SJSA1 (cell line): Measurements from ENCODE around the gene PIGQ. TPM values are rescaled to one million over a fixed set of nuclear protein-coding genes. Genes with fewer than 3 reads are reported as not detected.
"Not testable (repeated sequence)": the region's sequence is repeated elsewhere in the genome, so short reads cannot be mapped to it uniquely, and the experiment has no call there.

Source experiments
- DNase-seq, 2 experiments: peaks; one replicate each; pipeline ENCODE4 v3.0.0-alpha.2; 2015 to 2020; ENCODE audit warnings: low spot score in 2 of 2, low read depth in 1 of 2
- H3K27ac ChIP-seq: fragments of 250-450 bp; sonication (Bioruptor Pico); 2 replicates; pipeline ENCODE4 v1.5.1; 2020; ENCODE audit warnings: mild to moderate bottlenecking, moderate library complexity
- H3K27me3 ChIP-seq: fragments of 250-450 bp; sonication (Bioruptor Pico); replicated peaks from 2 replicates; pipeline ENCODE4 v1.5.1; 2020; ENCODE audit warnings: mild to moderate bottlenecking, moderate library complexity
- H3K36me3 ChIP-seq: fragments of 250-450 bp; sonication (Bioruptor Pico); 2 replicates; pipeline ENCODE4 v1.5.1; 2020; ENCODE audit warnings: mild to moderate bottlenecking
- H3K4me1 ChIP-seq: fragments of 250-450 bp; sonication (Bioruptor Pico); replicated peaks from 2 replicates; pipeline ENCODE4 v1.6.1; 2021; ENCODE audit warnings: mild to moderate bottlenecking
- H3K4me3 ChIP-seq: fragments of 250-450 bp; sonication (Bioruptor Pico); 2 replicates; pipeline ENCODE4 v1.5.1; 2020; ENCODE audit warnings: mild to moderate bottlenecking
- H3K9me3 ChIP-seq: fragments of 250-450 bp; sonication (Bioruptor Pico); replicated peaks from 2 replicates; pipeline ENCODE4 v1.5.1; 2020; ENCODE audit warnings: mild to moderate bottlenecking
- total RNA-seq: library from RNA; depleted of rRNA; stranded (reverse); fragments of >200 nt; shearing (Covaris generic); gene quantifications from 2 replicates; pipeline ENCODE4 v1.2.3, GENCODE V29; 2014

PIGQ gene
- total RNA-seq, 1 experiment from 2014 or later = 33.8 TPM

DNA sequence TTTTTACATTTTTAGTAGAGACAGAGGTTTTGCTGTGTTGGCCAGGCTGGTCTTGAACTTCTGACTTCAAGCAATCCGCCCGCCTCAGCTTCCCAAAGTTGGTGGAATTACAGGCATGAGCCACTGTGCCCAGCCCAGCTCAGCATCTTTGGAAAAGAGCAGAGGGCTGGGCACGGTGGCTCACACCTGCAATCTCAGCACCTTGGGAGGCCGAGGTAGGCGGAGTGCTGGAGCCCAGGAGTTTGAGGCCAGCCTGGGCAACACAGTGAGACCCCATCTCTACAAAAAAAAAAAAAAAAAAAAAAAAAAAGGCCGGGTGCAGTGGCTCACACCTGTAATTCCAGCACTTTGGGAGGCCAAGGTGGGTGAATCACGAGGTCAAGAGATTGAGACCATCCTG lies 27.9 kb downstream of the PIGQ start:
- H3K27ac ChIP-seq, H3K27me3 ChIP-seq, H3K4me1 ChIP-seq, DNase-seq, H3K4me3 ChIP-seq, H3K36me3 ChIP-seq, H3K9me3 ChIP-seq: not testable (repeated sequence)

DNA sequence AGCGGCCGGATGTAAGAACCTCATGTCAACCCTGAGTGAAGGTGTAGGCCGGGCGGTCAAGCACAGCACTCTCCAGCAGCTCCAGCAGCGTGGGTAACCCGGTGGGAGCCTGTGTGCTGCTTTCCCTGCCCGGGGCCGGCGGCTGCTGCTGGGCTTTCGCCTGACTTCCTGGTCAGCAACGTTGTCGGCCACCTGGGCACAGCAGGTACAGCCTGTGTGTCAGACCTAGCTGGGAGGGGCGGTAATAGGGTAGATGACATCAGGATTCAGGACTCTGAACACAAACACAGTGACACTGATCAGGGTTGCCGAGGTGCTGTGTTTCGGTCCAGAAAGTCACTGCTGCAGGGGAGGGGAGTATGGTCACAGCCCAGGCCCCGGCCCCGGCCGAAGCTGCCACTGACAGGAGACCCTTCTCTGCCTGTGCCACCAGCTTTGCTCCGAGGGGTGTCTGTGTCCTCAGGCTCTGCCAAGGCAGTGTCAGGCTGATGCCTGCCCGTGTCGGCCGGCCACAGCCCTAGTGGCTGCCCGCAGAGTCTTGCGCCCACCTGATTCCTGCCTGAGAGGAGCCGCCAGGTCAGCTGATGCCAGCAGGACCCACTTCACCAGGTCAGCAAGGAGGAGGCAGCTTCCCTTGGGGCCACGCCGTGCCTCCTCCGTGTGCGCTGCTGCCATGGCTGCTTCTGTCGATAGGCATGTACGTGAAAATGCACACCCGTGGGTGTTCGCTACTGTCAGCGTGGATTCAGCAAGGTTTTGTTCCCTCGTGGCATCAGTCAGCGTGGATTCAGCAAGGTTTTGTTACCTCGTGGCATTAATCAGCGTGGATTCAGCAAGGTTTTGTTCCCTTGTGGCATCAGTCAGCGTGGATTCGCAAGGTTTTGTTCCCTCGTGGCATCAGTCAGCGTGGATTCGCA lies 29.3 kb downstream of the PIGQ start:
- Histone ChIP-seq H3K4me3 (no peak overlapping the region), H3K27me3 (no peaks in the 10 kb centered on the region), H3K9me3 (no peaks in the 10 kb centered on the region), H3K27ac (no peak overlapping the region), H3K4me1 (no peaks in the 10 kb centered on the region), H3K36me3 (peaks cover 5% of the 10 kb centered on the region; the same call in 1 of the 2 replicates)
- DNase-seq = no peak

DNA sequence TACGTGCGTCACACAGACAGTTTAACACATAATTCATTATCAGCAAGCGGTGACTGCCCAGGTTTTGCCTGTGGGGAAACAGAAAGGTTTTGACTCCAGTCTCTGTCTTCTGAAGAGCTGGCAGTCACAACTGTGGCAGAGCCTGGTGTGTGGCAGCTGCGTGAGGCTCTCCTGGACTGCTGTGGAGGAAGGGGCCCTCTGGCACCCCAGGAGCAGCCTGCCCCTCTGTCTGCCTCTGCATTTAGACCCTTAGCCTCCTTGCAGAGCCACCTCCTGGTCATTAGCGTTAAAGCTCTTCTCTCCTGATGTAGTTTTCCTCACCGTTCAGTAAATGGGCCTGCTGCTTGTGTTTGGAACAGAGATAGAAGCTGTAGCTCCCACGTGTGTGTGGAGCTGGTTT lies 31.0 kb downstream of the PIGQ start:
- Histone ChIP-seq H3K36me3 (peaks cover 5% of the 10 kb centered on the region; the same call in 1 of the 2 replicates), H3K4me1 (no peaks in the 10 kb centered on the region), H3K27me3 (no peaks in the 10 kb centered on the region), H3K27ac (no peak overlapping the region), H3K4me3 (no peak overlapping the region), H3K9me3 (no peaks in the 10 kb centered on the region)
- DNase-seq = no peak

DNA sequence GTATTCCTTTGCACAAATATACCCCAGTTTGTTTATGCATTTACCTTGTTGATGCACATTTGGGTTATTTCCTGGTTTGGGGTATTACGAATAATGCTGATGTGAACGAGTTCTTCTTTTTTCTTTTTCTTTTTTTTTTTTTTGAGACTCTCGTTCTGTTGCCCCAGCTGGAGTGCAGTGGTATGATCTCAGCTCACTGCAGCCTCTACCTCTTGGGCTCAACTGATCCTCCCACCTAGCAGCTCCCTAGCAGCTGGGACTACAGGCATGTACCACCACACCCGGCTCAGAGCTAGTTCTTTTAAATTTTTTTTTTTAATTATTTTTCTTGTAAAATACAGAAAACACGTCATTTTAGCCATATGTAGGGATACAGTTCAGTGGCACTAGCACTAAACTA lies 34.2 kb downstream of the PIGQ start:
- Histone ChIP-seq H3K4me3 (no peak overlapping the region), H3K9me3 (no peaks in the 10 kb centered on the region), H3K4me1 (no peaks in the 10 kb centered on the region), H3K27me3 (no peaks in the 10 kb centered on the region), H3K36me3 (peaks cover 2% of the 10 kb centered on the region; the same call in 1 of the 2 replicates), H3K27ac (no peak overlapping the region)
- no peak for DNase-seq

DNA sequence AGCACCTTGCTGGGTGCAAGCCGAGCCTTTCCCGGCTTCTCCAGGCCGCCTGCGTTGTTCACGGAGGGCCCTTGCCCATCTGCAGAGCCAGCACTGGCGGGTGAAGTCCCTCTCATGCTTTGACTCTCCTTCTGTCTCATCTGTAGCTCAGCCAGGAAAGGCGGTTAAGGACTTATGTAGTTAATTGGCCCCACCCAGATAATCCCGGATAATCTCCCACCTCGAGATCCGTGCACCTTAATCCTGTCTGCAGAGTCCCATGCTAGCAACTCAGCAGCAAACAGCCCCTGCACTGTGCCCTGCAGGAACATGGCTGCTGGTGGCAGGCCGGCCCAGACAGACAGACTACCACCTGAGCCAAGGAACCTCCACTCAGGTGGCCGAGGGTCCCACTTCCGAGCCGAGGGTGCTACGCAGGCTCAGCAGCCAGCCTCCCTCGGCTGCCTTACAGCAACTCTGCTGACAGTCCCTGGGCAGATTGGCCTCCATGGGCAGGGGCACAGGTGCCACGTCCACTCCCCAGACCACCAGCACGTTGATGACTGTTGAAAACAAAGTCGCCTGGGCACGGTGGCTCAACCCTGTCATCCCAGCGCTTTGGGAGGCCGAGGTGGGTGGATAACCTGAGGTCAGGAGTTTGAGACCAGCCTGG lies 37.0 kb downstream of the PIGQ start:
- Histone ChIP-seq H3K9me3 (no peaks in the 10 kb centered on the region), H3K27me3 (no peaks in the 10 kb centered on the region), H3K4me1 (no peaks in the 10 kb centered on the region), H3K36me3 (no peaks in the 10 kb centered on the region), H3K4me3 (no peak overlapping the region), H3K27ac (no peak overlapping the region)
- no peak for DNase-seq

DNA sequence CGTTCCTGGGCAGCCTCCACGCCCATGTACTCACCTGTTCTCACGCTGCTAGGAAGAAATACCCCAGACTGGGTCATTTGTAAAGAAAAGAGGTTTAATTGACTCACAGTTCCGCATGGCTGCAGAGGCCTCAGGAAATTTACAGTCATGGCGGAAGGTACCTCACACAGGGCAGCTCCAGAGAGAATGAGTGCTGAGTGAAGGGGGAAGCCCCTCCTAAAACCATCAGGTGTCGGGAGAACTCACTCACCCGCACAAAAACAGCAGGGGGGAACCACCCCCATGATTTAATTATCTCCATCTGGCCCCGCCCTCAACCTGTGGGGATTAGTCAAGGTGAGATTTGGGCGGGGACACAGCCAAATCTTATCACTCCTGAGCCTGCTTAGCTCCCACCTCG lies 38.3 kb downstream of the PIGQ start:
- Histone ChIP-seq H3K27ac (no peak overlapping the region), H3K4me1 (no peaks in the 10 kb centered on the region), H3K36me3 (no peaks in the 10 kb centered on the region), H3K27me3 (no peaks in the 10 kb centered on the region), H3K4me3 (no peak overlapping the region), H3K9me3 (no peaks in the 10 kb centered on the region)
- DNase-seq = no peak

DNA sequence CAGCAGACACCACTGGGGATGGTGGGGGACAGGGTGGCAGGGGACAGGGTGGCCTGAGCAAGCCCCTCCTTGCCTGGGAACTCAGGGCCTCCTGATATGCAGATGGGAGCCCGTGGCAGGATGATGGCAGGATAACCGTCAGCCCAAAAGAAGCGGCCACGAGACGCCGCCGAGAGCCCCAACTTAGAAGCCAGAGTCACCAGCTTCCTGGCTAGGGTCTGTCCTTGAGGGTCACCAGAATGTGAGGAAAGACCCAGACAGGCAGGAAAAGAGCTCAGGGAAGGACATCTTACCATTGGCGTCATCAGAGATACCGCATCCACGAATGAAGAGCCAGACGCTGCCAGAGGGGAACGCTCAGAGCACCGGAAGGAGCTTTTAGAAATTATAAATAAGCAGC lies 39.5 kb downstream of the PIGQ start:
- Histone ChIP-seq H3K4me1 (no peaks in the 10 kb centered on the region), H3K36me3 (no peaks in the 10 kb centered on the region), H3K27ac (no peak overlapping the region), H3K27me3 (no peaks in the 10 kb centered on the region), H3K4me3 (no peak overlapping the region), H3K9me3 (no peaks in the 10 kb centered on the region)
- no peak for DNase-seq

DNA sequence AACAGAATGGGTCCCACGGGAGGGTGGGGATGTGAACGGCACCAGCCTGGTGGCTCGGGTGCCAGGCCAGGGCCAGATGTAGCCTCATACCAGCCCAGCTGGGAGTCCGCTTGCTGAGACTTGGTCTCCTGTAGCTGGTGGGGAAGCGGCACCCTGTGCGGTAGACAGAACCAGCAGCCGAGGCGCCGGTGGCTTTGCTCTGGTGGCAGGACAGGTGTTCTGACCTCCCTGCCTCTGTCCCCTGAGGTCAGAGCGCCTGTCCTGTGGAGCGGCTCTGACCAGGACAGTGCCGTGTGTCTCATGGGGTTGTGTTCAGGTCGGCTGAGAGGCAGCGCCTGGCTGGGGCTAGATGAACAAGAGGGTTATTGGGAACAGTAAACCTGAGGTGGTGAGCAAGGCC lies 40.2 kb downstream of the PIGQ start:
- no peaks in the 10 kb centered on the region for H3K9me3 ChIP-seq
- no peaks in the 10 kb centered on the region for H3K4me1 ChIP-seq
- H3K27ac ChIP-seq = no peak overlapping the region
- H3K27me3 ChIP-seq = no peaks in the 10 kb centered on the region
- no peak for DNase-seq
- H3K36me3 ChIP-seq = no peaks in the 10 kb centered on the region
- H3K4me3 ChIP-seq = no peak overlapping the region

DNA sequence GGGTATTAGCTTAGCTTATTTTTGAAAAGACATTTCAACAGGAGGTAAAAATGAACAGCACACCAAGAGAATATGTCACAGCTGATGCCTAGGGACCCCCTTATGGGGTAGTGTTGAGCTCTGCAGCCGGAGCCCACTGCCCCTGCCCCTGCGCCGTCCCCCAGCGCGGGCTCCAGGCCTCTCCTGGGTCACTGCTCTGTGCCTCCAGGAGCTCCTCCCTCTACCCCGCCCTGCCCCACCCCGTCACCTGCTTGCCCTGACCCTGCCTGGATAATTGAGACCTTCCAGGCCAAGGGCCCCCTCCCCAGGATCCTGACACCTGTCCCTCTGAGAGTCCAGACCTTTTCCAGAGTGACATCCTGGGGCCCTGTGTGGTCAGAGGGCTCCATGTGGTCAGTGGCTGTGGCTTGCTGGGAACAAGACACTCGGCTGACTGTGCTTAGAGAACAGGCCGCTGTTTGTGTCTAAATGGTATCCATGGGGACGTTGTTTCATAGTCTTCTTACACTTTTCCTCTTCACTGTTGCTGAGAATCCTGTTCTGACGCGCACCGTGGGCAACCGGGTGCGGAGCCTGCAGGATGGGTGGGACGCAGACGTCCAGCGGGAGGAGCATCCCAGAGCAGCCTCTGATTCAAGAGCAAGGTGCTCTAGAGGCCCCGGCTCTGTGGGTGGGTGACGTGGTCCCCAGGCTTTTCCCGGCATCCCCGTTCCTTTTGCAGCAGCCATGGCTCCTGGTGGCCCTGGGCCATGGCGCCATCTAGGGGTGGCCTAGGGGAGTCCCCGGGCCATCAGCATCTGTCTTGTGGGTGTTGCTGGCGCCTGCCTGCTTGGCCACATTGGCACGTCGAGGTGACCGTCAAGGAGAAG lies 41.0 kb downstream of the PIGQ start:
- Histone ChIP-seq H3K4me1 (no peaks in the 10 kb centered on the region), H3K9me3 (no peaks in the 10 kb centered on the region), H3K4me3 (no peak overlapping the region), H3K27ac (no peak overlapping the region), H3K27me3 (no peaks in the 10 kb centered on the region), H3K36me3 (no peaks in the 10 kb centered on the region)
- no peak for DNase-seq

DNA sequence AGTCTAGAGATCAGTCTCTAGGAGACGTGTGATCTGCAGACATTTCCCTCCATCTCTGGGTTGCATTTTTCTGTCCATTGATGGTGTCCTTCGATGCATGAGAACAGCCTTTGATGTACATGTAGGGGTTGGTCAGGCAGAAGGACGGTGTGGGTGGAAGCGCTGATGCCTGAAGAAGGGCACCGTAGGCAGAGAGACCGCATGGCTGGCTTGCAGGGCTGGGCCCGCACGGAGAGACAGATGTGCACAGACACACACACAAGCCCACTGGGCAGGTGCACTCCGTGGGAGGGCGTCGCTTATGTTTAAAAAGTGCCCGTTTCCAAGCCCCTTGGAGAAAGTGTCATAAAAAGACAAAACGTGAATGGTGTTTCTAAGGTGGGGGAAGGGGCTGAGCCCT lies 45.4 kb downstream of the PIGQ start:
- H3K27ac ChIP-seq = no peak overlapping the region
- no peak overlapping the region for H3K4me3 ChIP-seq
- H3K27me3 ChIP-seq = no peaks in the 10 kb centered on the region
- H3K36me3 ChIP-seq = no peaks in the 10 kb centered on the region
- no peaks in the 10 kb centered on the region for H3K4me1 ChIP-seq
- H3K9me3 ChIP-seq = no peaks in the 10 kb centered on the region
- no peak for DNase-seq

DNA sequence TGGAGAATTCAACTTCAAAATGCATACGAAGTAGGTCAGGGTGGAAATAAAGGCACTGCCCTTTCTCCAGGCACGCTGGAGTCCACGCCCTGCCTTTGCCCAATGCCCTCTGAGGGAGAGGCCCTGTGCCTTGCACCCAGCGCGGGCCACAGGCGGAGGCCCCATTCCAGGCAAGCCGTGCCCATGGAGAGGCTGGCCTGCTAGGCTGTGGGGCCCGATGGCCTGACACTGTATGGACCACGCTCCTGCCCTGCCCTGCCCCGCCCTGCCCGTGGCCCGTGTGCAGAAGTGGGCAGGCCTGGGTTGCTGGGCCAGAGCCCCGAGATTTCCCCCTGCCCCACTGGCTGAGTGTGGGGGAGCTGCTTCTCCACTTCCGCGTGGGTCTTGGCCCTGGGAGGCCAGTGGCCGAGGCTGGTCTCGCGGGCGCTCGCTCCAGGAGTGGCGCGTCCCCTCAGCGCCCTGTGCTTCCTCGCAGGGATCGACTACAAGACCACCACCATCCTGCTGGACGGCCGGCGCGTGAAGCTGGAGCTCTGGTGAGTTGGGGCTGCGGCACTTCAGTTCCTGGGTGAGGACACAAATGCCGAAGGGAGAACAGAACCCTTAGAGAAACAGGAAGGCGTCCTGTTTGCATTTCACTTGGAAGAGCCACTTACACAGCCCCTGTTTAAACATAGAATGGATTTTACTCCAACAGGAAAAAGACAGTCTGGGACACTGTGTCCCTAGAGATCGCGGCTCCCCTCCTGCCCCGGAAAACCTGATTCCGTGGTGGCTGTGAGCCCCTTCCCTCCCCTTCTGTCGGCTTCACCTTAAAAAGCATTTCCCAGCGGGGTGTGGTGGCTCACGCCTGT lies 47.2 kb downstream of the PIGQ start:
- H3K36me3 ChIP-seq = no peaks in the 10 kb centered on the region
- H3K4me1 ChIP-seq = no peaks in the 10 kb centered on the region
- H3K27me3 ChIP-seq = no peaks in the 10 kb centered on the region
- no peak overlapping the region for H3K4me3 ChIP-seq
- no peak for DNase-seq
- H3K9me3 ChIP-seq = no peaks in the 10 kb centered on the region
- H3K27ac ChIP-seq = no peak overlapping the region

DNA sequence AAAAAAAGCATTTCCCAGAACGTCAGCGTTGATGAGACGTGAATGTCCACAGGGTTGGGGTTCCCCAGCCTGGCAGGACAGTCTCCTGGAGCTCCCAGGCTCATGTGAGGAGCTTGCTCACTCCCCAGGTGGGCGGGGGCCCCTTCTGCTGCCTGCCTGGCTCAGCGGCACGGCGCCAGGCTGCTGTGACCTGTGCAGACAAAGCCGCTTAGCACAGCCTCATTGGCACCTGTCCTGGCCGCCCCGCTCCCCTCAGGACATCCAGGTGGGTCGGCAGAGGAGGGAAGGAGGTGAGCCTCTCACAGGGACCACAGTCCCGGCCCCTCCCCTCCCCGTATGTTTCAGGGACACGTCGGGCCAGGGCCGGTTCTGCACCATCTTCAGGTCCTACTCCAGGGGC lies 48.1 kb downstream of the PIGQ start:
- H3K36me3 ChIP-seq = no peaks in the 10 kb centered on the region
- H3K9me3 ChIP-seq = no peaks in the 10 kb centered on the region
- H3K4me1 ChIP-seq = no peaks in the 10 kb centered on the region
- H3K27me3 ChIP-seq = no peaks in the 10 kb centered on the region
- H3K4me3 ChIP-seq = no peak overlapping the region
- no peak overlapping the region for H3K27ac ChIP-seq
- DNase-seq = no peak

DNA sequence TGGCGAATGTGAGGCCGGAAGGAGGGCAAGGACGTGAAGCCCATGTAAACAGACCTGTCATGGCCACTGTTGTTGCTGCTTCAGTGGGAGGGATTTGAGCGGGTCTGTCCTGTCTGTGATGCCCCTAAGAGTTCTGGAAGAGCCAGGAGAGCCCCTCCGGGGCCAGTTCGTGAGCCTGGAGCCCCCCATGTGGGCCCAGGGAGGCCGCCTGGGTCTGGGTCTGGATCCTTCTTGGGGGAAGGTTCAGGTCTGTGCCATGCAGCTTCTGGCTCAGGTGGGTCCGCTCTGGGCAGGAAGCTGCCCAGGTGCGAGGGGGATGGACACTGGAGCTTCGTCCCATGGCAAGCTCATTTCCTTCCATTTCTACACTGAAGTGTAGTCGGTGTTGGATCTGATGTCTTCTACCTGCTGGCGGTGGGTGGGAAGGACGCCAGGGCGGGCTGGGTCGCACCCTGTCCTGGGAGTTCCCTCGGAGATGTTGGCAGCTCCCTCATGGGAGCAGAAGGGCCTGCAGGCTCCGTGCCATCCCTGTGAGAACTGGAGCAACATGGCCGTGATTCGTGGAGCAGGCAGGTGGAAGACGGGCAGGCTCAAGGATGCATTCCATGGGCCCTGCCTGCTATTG lies 49.8 kb downstream of the PIGQ start:
- DNase-seq = no peak
- no peaks in the 10 kb centered on the region for H3K36me3 ChIP-seq
- H3K27me3 ChIP-seq = no peaks in the 10 kb centered on the region
- no peaks in the 10 kb centered on the region for H3K4me1 ChIP-seq
- no peaks in the 10 kb centered on the region for H3K9me3 ChIP-seq
- no peak overlapping the region for H3K4me3 ChIP-seq
- no peak overlapping the region for H3K27ac ChIP-seq
